Right lobe of liver (tissue), 6 donors: ENCODE results near the gene TAB3. TPM values are rescaled to one million over a fixed set of nuclear protein-coding genes. Genes with fewer than 3 reads are reported as not detected.
A peak's percentile ranks its signal among the peaks of the same experiment; 100 is the strongest.

ENCODE experiments used
- ATAC-seq, 4 donors: fragments of 200-7000 bp; cut with Tn5 transposase; one replicate each; pipeline ENCODE4 v1.9.1; 2020; ENCODE audit warnings: mild to moderate bottlenecking in 4 of 4, moderate library complexity in 4 of 4
- DNase-seq, 3 donors: peaks; one replicate each; pipeline ENCODE4 v3.0.0-alpha.2; 2020
- H3K27ac ChIP-seq, 3 donors: fragments of 200-600 bp; one replicate each; pipeline ENCODE4 v1.8.0; 2022
- H3K27me3 ChIP-seq, 2 donors: fragments of 200-600 bp; one replicate each; pipeline ENCODE4 v1.8.0; 2022
- H3K36me3 ChIP-seq, 4 donors: fragments of 200-600 bp; sonication (generic) in 1 of 4; one replicate each; pipeline versions ENCODE4 v1.5.1 to v1.8.0; 2017 to 2022; ENCODE audit warnings: control low read depth in 1 of 4
- H3K4me1 ChIP-seq, 4 donors: fragments of 200-600 bp; sonication (generic) in 1 of 4; one replicate each; pipeline versions ENCODE4 v1.5.1 to v1.8.0; 2017 to 2022; ENCODE audit warnings: control low read depth in 1 of 4
- H3K4me3 ChIP-seq, 3 donors: fragments of 200-600 bp; one replicate each; pipeline ENCODE4 v1.8.0; 2022
- H3K9me3 ChIP-seq, 4 donors: fragments of 200-600 bp; sonication (generic) in 1 of 4; one replicate each; pipeline versions ENCODE4 v1.5.1 to v1.8.0; 2017 to 2022; ENCODE audit warnings: control low read depth in 1 of 4
- POLR2A ChIP-seq: fragments of 450-650 bp; IDR thresholded peaks from one replicate; pipeline ENCODE4 v1.6.1; 2017; ENCODE audit warnings: antibody characterized with exemption, mild to moderate bottlenecking
- WGBS: methylation state at CpG from one replicate; pipeline ENCODE4 v1.1.6; 2018; ENCODE audit warnings: low coverage, low lambda C conversion rate; ENCODE audit not compliant: insufficient coverage; ENCODE audit errors: missing lambda C conversion rate; 5-methylcytosine and 5-hydroxymethylcytosine counted together
- intact Hi-C, 2 donors: fragments of 100-400 bp; cut with DNase I; formaldehyde crosslinking; loops; one replicate each; pipeline versions ENCODE4 v1.11.2 to v1.14.1; 2022
- total RNA-seq, 6 experiments: library from RNA; depleted of rRNA in 2 of 6; stranded (reverse); fragments of >200 nt in 2 of 6; fragmentation: NEBNext Ultra II Directional in 3 of 6; extraction: Animal tissue kit (Norgen Biotek cat#: 25700) in 3 of 6; gene quantifications; one replicate each; pipeline versions ENCODE4 v1.1.0 to v1.2.4, GENCODE V29; 2016 to 2023
- TF ChIP-seq, protein P1 (sequence below), 4 donors: fragments of 200-600 bp in 3 of 4; fragments of 450-650 bp in 1 of 4; IDR thresholded peaks; one replicate each; pipeline versions ENCODE4 v1.5.1 to v1.8.0; 2016 to 2022; ENCODE audit warnings: antibody characterized with exemption in 4 of 4, mild to moderate bottlenecking in 2 of 4
- donor health status: DM: no; HTN: yes; CAD: no.
- donor health status: DM: no; HTN: no; CAD: no.
- donor health status: DM: no; HTN: no; CAD: no.
- donor health status: DM: no; HTN: yes; CAD: no.
- donor health status: DM: no; HTN: yes; CAD: no.

The TAB3 gene
- total RNA-seq, 6 experiments from 2014 or later: 17.1 to 38.6 (median 23.6) TPM

DNA sequence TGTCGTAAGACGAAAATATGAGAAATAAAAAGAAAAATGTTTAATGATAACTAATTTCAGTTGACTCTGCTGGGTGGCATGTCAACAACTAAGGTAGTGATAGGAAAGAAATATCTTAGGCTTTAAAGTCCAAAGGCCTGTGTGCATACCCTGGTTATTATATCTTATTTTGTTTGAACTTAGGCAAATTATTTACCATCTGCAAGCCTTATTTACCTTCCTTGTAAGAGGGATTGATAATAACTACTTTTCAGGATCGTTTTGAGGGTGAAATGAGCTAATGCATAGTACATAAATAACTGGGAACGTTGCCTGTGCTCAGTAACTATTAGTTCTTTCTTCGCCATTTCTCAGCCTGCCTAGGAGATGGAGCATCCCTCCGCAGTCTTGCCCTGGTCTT lies 41.6 kb upstream of the TAB3 start:
- TF ChIP-seq, protein P1, sequence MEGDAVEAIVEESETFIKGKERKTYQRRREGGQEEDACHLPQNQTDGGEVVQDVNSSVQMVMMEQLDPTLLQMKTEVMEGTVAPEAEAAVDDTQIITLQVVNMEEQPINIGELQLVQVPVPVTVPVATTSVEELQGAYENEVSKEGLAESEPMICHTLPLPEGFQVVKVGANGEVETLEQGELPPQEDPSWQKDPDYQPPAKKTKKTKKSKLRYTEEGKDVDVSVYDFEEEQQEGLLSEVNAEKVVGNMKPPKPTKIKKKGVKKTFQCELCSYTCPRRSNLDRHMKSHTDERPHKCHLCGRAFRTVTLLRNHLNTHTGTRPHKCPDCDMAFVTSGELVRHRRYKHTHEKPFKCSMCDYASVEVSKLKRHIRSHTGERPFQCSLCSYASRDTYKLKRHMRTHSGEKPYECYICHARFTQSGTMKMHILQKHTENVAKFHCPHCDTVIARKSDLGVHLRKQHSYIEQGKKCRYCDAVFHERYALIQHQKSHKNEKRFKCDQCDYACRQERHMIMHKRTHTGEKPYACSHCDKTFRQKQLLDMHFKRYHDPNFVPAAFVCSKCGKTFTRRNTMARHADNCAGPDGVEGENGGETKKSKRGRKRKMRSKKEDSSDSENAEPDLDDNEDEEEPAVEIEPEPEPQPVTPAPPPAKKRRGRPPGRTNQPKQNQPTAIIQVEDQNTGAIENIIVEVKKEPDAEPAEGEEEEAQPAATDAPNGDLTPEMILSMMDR (IDR thresholded peaks at IDR 0.05): no peak
- TF ChIP-seq POLR2A: no peak
- no peak overlapping the region for H3K4me3 ChIP-seq
- ATAC-seq: peak; percentile 58 to 89 (median 70)

DNA sequence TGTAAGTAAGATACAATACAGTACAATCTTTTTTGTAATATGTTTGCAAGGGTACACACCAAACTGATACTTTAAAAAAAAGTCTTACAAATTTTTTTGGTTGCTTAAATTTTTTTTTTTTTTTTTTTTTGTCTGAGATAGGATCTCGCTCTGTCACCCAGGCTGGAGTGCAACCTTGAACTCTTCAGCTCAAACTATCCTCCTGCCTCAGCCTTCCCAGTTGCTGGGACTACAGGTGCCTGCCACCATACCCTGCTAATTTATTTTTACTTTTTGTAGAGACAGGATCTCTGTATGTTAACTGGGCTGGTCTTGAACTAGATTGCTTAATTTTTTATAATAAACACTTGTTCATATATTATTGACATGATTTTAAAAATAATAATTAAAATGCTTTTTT lies 41.1 kb upstream of the TAB3 start:
- no peak for TF ChIP-seq POLR2A
- TF ChIP-seq, protein P1 (IDR thresholded peaks at IDR 0.05): no peak
- no peak overlapping the region for H3K27ac ChIP-seq
- 63% methylated on average over 1 of the region's 1 CpG for WGBS

More for the DNA sequence above, 41.6 kb upstream of the TAB3 start:
- no peaks in the 10 kb centered on the region for H3K9me3 ChIP-seq
- H3K27ac ChIP-seq: no peak overlapping the region
- no peak for DNase-seq
- WGBS: 26% methylated on average over 6 of the region's 6 CpGs
- H3K27me3 ChIP-seq: no peaks in the 10 kb centered on the region
- intact Hi-C loops: no loop called here
- no peaks in the 10 kb centered on the region for H3K36me3 ChIP-seq
- H3K4me1 ChIP-seq: peaks cover 0 to 6% (median 0%) of the 10 kb centered on the region in 4 donors

DNA sequence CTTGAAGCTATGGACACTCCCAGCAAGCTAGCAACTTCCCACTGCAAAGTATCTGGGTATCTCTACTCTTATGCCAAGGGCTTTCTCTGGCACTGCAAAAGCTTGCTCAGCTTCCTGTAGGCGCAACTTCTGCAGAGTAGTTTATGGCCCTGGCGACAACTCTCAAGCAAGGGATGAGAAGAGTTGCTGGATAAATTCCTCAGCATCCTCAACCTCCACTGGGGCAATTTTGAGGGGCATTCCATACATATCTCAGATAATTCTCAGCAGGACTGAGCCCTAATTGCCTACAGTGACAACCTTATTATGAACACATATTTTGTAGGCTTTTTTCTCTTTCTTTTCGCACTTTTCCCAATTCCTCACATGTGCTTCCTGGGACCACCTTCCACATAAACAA lies 31.2 kb upstream of the TAB3 start:
- Histone ChIP-seq H3K36me3 (no peaks in the 10 kb centered on the region), H3K9me3 (no peaks in the 10 kb centered on the region), H3K27ac (no peak overlapping the region), H3K4me3 (no peak overlapping the region), H3K4me1 (no peaks in the 10 kb centered on the region), H3K27me3 (no peaks in the 10 kb centered on the region)
- DNase-seq: no peak
- intact Hi-C loops: no loop called here
- TF ChIP-seq POLR2A: no peak
- TF ChIP-seq, protein P1 (IDR thresholded peaks at IDR 0.05): no peak
- ATAC-seq: no peak
- 80% methylated on average over 2 of the region's 3 CpGs for WGBS

More for the DNA sequence above, 41.1 kb upstream of the TAB3 start:
- peaks cover 0 to 6% (median 0%) of the 10 kb centered on the region in 4 donors for H3K4me1 ChIP-seq
- no peaks in the 10 kb centered on the region for H3K9me3 ChIP-seq
- intact Hi-C loops: no loop called here
- ATAC-seq (peak in 3 of 4 donors; percentile 22 to 61 (median 27)), DNase-seq (no peak)
- no peak overlapping the region for H3K4me3 ChIP-seq
- no peaks in the 10 kb centered on the region for H3K27me3 ChIP-seq
- no peaks in the 10 kb centered on the region for H3K36me3 ChIP-seq

DNA sequence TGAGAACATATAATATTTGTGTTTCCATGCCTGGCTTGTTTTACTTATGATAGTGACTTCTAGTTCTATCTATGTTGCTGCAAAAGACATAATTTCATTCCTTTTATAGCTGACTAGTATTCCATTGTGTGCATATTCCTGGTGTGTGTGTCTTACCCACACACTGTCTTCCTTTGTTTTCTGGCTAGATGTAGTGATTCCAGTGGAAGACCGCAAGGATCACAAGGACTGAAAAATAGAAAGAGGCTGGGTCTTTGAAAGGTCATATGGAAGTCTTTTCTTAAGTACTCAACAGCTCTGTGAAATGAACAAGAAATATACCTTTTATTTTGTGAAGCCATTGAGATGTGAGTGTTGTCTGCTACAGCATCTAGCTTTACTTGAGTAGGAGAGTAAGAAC lies 29.4 kb upstream of the TAB3 start:
- Histone ChIP-seq H3K27me3 (no peaks in the 10 kb centered on the region), H3K27ac (no peak overlapping the region), H3K4me1 (no peaks in the 10 kb centered on the region), H3K4me3 (no peak overlapping the region), H3K9me3 (no peaks in the 10 kb centered on the region), H3K36me3 (no peaks in the 10 kb centered on the region)
- 59% methylated on average over 1 of the region's 1 CpG for WGBS
- DNase-seq (no peak), ATAC-seq (no peak)
- no peak for TF ChIP-seq POLR2A
- TF ChIP-seq, protein P1 (IDR thresholded peaks at IDR 0.05): no peak
- intact Hi-C loops: no loop called here

DNA sequence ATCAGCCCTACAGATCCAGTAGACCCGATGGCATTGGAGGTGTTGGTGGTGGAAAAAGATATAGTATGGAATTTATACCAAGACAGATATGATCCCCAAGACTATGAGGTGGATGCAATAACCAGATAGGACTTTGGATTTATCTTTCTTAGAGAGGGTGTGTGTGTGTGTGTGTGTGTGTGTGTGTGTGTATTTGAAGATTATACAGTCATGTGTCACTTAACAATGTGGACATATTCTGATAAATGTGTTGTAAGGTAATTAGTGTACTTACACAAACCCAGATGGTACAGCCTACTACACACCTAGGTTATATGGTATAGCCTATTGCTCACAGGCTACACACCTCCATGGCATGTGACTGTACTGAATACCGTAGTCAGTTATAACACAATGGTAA lies 24.4 kb upstream of the TAB3 start:
- intact Hi-C loops: no loop called here
- H3K27ac ChIP-seq: no peak overlapping the region
- no peak for DNase-seq
- TF ChIP-seq, protein P1 (IDR thresholded peaks at IDR 0.05): no peak
- TF ChIP-seq POLR2A: no peak
- no peaks in the 10 kb centered on the region for H3K9me3 ChIP-seq
- no peaks in the 10 kb centered on the region for H3K36me3 ChIP-seq
- no peak for ATAC-seq
- H3K4me1 ChIP-seq: no peaks in the 10 kb centered on the region
- 69% methylated on average over 2 of the region's 2 CpGs for WGBS
- no peak overlapping the region for H3K4me3 ChIP-seq
- no peaks in the 10 kb centered on the region for H3K27me3 ChIP-seq
